Measurements from ENCODE around the gene C1orf159. TPM values are rescaled to one million over a fixed set of nuclear protein-coding genes. Genes with fewer than 3 reads are reported as not detected.

Gene C1orf159
- total and polyA plus RNA-seq, 4 donors: 3.9 to 7.0 (median 4.7) TPM

- H3K9me3 ChIP-seq (ENCODE audit: control insufficient read depth in 4 of 4, low read length in 3 of 4): no peaks in the 10 kb centered on the region
- TF ChIP-seq YY1 (IDR thresholded peaks at IDR 0.05): no peak
- H3K27ac ChIP-seq (ENCODE audit: low read depth in 1 of 2, low read length in 2 of 2): no peak overlapping the region
These were observed 21.6 kb upstream of the C1orf159 start for GRCh38 chr1:1137256-1138045.

DNA sequence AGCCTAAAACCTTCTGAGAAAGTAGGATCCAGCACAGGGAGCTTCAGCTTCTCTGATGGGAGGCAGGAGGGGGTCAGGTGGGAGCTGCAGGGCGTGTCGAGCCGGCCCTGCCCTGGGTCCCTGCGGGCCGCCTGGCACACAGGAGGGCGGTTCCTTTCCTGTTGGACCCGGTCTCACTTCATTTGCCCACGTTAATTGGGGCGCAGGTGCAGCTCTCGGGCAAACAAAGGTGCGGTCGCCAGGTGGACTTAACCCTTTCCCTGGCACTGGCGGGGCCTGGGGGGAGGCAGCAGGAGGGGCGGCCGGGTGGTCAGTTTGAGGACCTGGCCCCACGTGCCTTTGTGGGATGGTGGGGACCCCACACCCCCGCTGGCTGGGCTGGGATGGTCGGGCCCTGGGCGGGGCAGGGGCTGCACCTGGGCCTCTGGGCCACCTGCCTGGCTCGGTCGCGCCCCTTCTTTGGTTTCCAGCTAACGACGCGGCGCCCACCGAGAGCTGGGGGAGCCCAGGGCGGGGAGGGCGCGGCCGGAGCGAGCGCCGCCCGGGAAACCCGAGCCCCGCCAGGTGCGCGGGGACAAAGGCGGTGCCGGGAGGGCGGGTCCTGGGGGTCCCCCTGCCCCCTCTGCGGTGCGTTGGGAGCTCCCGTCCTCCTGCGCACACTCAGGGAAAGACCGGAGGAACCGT is 20.8 kb upstream of the C1orf159 start:
- no peak for DNase-seq (ENCODE audit: low spot score)

More at GRCh38 chr1:1137256-1138045, 21.6 kb upstream of the C1orf159 start:
- H3K36me3 ChIP-seq (ENCODE audit: control insufficient read depth in 4 of 4, insufficient read depth in 3 of 4, low read depth in 1 of 4, low read length in 3 of 4): no peaks in the 10 kb centered on the region
- H3K27me3 ChIP-seq (ENCODE audit: control insufficient read depth in 4 of 4, insufficient read depth in 4 of 4, low read length in 3 of 4): no peaks in the 10 kb centered on the region
- H3K4me3 ChIP-seq (ENCODE audit: low read depth in 1 of 3, low read length in 3 of 3): no peak overlapping the region
- 33% methylated on average over 36 of the region's 36 CpGs for WGBS
- H3K9ac ChIP-seq (ENCODE audit: low read depth in 1 of 2, low read length in 2 of 2): no peak overlapping the region
- H3K4me1 ChIP-seq (ENCODE audit: control insufficient read depth in 4 of 4, insufficient read depth in 4 of 4, low read length in 3 of 4): peaks cover 0 to 7% (median 1%) of the 10 kb centered on the region in 4 donors
- DNase-seq (ENCODE audit: low spot score): no peak

More for the DNA sequence above, 20.8 kb upstream of the C1orf159 start:
- H3K9ac ChIP-seq (ENCODE audit: low read depth in 1 of 2, low read length in 2 of 2): no peak overlapping the region
- no peaks in the 10 kb centered on the region for H3K9me3 ChIP-seq (ENCODE audit: control insufficient read depth in 4 of 4, low read length in 3 of 4)
- H3K4me1 ChIP-seq (ENCODE audit: control insufficient read depth in 4 of 4, insufficient read depth in 4 of 4, low read length in 3 of 4): peaks cover 0 to 7% (median 1%) of the 10 kb centered on the region in 4 donors
- no peaks in the 10 kb centered on the region for H3K36me3 ChIP-seq (ENCODE audit: control insufficient read depth in 4 of 4, insufficient read depth in 3 of 4, low read depth in 1 of 4, low read length in 3 of 4)
- WGBS: 42% methylated on average over 48 of the region's 48 CpGs
- no peaks in the 10 kb centered on the region for H3K27me3 ChIP-seq (ENCODE audit: control insufficient read depth in 4 of 4, insufficient read depth in 4 of 4, low read length in 3 of 4)
- TF ChIP-seq FOXA1 (IDR thresholded peaks at IDR 0.05) (no peak), FOXA2 (IDR thresholded peaks at IDR 0.05) (no peak), TAF1 (conservative IDR thresholded peaks at IDR 0.05) (no peak), EGR1 (IDR thresholded peaks at IDR 0.05; ENCODE audit: low read depth in 2 of 2) (no peak), HNF4G (IDR thresholded peaks at IDR 0.05) (no peak), JUND (IDR thresholded peaks at IDR 0.05) (no peak), GABPA (IDR thresholded peaks at IDR 0.05 in 1 of 2, conservative IDR thresholded peaks at IDR 0.05 in 1 of 2) (no peak), YY1 (IDR thresholded peaks at IDR 0.05) (no peak), RXRA (IDR thresholded peaks at IDR 0.05) (no peak)
- TF ChIP-seq, protein P1, sequence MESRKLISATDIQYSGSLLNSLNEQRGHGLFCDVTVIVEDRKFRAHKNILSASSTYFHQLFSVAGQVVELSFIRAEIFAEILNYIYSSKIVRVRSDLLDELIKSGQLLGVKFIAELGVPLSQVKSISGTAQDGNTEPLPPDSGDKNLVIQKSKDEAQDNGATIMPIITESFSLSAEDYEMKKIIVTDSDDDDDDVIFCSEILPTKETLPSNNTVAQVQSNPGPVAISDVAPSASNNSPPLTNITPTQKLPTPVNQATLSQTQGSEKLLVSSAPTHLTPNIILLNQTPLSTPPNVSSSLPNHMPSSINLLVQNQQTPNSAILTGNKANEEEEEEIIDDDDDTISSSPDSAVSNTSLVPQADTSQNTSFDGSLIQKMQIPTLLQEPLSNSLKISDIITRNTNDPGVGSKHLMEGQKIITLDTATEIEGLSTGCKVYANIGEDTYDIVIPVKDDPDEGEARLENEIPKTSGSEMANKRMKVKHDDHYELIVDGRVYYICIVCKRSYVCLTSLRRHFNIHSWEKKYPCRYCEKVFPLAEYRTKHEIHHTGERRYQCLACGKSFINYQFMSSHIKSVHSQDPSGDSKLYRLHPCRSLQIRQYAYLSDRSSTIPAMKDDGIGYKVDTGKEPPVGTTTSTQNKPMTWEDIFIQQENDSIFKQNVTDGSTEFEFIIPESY (IDR thresholded peaks at IDR 0.05): no peak
- TF ChIP-seq, protein P2, sequence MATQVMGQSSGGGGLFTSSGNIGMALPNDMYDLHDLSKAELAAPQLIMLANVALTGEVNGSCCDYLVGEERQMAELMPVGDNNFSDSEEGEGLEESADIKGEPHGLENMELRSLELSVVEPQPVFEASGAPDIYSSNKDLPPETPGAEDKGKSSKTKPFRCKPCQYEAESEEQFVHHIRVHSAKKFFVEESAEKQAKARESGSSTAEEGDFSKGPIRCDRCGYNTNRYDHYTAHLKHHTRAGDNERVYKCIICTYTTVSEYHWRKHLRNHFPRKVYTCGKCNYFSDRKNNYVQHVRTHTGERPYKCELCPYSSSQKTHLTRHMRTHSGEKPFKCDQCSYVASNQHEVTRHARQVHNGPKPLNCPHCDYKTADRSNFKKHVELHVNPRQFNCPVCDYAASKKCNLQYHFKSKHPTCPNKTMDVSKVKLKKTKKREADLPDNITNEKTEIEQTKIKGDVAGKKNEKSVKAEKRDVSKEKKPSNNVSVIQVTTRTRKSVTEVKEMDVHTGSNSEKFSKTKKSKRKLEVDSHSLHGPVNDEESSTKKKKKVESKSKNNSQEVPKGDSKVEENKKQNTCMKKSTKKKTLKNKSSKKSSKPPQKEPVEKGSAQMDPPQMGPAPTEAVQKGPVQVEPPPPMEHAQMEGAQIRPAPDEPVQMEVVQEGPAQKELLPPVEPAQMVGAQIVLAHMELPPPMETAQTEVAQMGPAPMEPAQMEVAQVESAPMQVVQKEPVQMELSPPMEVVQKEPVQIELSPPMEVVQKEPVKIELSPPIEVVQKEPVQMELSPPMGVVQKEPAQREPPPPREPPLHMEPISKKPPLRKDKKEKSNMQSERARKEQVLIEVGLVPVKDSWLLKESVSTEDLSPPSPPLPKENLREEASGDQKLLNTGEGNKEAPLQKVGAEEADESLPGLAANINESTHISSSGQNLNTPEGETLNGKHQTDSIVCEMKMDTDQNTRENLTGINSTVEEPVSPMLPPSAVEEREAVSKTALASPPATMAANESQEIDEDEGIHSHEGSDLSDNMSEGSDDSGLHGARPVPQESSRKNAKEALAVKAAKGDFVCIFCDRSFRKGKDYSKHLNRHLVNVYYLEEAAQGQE (IDR thresholded peaks at IDR 0.05): no peak
- TF ChIP-seq, protein P3, sequence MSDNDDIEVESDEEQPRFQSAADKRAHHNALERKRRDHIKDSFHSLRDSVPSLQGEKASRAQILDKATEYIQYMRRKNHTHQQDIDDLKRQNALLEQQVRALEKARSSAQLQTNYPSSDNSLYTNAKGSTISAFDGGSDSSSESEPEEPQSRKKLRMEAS (IDR thresholded peaks at IDR 0.05): no peak
- TF ChIP-seq, protein P4, sequence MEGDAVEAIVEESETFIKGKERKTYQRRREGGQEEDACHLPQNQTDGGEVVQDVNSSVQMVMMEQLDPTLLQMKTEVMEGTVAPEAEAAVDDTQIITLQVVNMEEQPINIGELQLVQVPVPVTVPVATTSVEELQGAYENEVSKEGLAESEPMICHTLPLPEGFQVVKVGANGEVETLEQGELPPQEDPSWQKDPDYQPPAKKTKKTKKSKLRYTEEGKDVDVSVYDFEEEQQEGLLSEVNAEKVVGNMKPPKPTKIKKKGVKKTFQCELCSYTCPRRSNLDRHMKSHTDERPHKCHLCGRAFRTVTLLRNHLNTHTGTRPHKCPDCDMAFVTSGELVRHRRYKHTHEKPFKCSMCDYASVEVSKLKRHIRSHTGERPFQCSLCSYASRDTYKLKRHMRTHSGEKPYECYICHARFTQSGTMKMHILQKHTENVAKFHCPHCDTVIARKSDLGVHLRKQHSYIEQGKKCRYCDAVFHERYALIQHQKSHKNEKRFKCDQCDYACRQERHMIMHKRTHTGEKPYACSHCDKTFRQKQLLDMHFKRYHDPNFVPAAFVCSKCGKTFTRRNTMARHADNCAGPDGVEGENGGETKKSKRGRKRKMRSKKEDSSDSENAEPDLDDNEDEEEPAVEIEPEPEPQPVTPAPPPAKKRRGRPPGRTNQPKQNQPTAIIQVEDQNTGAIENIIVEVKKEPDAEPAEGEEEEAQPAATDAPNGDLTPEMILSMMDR (IDR thresholded peaks at IDR 0.05; ENCODE audit: low read depth, low read length, missing input control): no peak
- TF ChIP-seq, protein P5, sequence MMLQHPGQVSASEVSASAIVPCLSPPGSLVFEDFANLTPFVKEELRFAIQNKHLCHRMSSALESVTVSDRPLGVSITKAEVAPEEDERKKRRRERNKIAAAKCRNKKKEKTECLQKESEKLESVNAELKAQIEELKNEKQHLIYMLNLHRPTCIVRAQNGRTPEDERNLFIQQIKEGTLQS (IDR thresholded peaks at IDR 0.05): no peak
- no peak overlapping the region for H3K4me3 ChIP-seq (ENCODE audit: low read depth in 1 of 3, low read length in 3 of 3)
- H3K27ac ChIP-seq (ENCODE audit: low read depth in 1 of 2, low read length in 2 of 2): no peak overlapping the region

Data from liver (tissue), 9 donors.